GM12872 (cell line): ENCODE measurements around the gene SRGAP1.

ENCODE experiments used
- CTCF ChIP-seq: IDR thresholded peaks from 3 replicates; pipeline ENCODE4 v1.5.1; 2011; ENCODE audit warnings: low read depth, mild to moderate bottlenecking, low read length, moderate library complexity; ENCODE audit not compliant: insufficient read depth

SRGAP1 gene

GRCh38 chr12:63862969-63863230 lies 18.4 kb downstream of the SRGAP1 start:
- TF ChIP-seq CTCF: no peak

GRCh38 chr12:63863658-63864453 lies 19.4 kb downstream of the SRGAP1 start:
- no peak for TF ChIP-seq CTCF

GRCh38 chr12:63864454-63864706 lies 19.9 kb downstream of the SRGAP1 start:
- TF ChIP-seq CTCF: no peak

- no peak for TF ChIP-seq CTCF
Measured at GRCh38 chr12:63865448-63865847, 20.9 kb downstream of the SRGAP1 start.

- no peak for TF ChIP-seq CTCF
Measured at GRCh38 chr12:63867053-63867452, 22.6 kb downstream of the SRGAP1 start.

GRCh38 chr12:63869656-63870055 lies 25.2 kb downstream of the SRGAP1 start:
- TF ChIP-seq CTCF: no peak

- TF ChIP-seq CTCF: no peak
Measured at GRCh38 chr12:63870838-63871237, 26.3 kb downstream of the SRGAP1 start.
